ENCODE measurements around the gene PHF21B.
"Not testable (repeated sequence)": the region's sequence is repeated elsewhere in the genome, so short reads cannot be mapped to it uniquely, and the experiment has no call there.

PHF21B gene

DNA sequence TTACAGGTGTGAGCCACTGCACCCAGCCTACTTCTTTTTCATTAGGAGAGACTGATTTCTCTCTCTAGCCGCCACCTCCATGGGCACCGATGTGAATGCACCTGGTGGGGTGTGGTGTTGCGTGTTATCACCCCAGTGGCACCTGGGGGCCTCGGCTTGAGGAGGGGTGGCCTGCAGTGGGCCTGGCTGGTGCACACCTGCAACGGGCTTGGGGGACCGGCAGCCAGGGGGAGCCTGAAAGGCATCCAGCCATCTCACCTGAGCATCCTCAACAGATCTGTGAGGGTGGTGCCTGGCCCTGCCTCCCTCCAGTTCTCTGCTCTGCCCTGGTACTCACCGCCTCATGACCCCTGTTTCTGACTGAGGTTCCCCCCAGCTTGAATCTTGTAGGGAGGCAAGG lies 148.6 kb downstream of the PHF21B start:
- DNase-seq, result no peak

DNA sequence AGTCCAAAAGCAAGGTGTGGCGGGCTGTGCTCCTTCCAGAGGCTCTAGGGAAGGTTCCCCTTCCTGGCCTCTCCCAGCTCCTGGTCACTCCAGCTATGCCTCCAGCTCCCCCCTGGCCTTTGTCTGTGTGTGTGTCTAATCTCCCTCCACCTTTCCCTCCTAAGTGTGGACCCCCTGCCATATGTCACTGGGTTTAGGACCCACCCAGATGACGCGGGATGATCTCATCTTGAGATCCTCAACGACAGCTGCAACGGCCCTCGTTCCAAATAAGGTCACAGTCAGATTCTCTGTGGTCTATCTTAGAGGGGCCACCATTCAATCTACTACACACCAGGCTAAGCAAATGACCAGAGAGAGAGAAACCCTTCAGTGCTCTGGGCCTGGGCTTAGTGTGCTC lies 149.5 kb downstream of the PHF21B start:
- DNase-seq, result no peak

DNA sequence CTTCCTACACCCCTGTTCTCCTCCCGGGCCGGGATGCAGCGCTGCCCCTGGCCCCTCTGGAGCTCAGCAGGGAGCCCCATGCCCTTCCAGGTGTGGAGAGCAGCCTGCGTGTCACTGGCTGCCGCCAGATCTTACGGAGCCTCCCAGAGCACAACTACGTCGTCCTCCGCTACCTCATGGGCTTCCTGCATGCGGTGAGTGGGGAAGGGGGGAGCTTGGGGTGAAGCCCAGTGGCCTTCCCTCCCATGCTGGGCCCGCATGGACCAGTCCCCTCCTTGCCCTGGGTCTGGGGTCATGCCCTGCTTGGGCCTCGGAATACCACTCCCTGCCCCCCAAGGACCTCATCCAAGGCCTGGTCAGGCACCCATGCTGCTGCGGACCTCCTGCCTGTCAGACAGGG lies 150.2 kb downstream of the PHF21B start:
- no peak for DNase-seq

DNA sequence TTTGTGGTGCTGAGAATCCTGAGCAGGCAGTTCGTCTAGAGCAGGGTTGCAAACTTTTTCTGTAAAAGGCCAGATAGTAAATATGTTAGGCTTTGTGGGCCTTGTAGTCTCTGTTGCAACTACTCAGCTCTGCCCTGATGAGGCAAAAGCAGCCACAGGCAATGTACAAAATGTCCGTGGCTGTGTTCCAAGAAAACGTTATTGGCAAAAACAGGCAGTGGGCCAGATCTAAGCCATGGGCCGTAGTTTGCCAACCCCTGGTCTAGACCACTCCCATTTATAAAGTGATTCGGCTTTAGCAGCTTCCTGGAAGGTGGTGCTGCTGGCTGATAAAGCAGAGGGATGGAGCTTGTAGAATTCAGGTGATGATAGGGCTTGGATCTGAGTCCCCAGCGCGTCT lies 151.0 kb downstream of the PHF21B start:
- not testable (repeated sequence) for DNase-seq

DNA sequence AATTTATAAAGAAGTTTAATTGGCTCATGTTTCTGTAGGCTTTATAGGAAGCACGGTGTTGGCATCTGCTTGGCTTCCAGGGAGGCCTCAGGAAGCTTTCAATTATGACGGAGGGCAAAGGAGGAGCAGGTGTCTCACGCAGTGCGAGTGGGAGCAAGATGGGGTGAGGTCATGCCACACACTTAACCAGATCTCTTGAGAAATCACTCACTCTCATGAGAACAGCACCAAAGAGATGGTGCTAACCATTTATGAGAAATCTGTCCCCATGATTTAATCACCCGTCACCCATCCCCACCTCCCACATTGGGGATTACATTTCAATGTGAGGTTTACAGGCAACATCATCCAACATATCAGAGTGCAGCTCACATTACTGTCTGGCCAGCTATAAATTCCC lies 153.9 kb downstream of the PHF21B start:
- DNase-seq, result no peak

DNA sequence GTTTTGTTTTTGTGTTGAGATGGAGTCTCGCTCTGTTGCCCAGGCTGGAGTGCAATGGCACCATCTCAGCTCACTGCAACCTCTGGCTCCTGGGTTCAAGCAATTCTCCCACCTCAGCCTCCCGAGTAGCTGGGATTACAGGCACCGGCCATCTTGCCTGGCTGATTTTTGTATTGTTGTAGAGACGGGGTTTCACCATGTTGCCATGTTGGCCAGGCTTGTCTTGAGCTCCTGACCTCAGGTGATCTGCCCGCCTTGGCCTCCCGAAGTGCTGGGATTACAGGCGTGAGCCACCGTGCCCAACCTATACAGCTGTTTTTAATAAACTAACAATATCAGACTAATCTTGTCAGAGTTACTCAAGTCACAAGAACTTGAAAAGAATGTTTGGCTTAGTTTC lies 155.2 kb downstream of the PHF21B start:
- DNase-seq, result not testable (repeated sequence)

DNA sequence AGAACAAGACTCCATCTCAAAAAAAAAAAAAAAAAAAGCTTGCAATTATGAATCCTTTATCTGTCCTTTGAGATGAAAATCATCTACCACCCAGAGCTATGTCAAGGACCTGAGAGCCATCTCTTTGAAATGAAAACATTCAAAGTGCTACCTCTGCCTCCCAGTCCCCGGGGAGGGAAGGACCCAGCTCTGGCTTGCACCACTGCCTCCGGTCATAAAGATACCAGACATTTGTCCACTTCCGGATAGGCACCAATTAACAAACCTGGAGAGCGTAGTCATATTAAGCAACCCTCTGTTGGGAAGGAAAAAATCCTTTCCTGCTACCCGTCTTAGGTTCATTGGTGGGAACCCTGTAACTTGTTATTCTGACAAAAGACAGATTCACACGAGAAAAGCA lies 158.9 kb downstream of the PHF21B start:
- DNase-seq, result no peak

DNA sequence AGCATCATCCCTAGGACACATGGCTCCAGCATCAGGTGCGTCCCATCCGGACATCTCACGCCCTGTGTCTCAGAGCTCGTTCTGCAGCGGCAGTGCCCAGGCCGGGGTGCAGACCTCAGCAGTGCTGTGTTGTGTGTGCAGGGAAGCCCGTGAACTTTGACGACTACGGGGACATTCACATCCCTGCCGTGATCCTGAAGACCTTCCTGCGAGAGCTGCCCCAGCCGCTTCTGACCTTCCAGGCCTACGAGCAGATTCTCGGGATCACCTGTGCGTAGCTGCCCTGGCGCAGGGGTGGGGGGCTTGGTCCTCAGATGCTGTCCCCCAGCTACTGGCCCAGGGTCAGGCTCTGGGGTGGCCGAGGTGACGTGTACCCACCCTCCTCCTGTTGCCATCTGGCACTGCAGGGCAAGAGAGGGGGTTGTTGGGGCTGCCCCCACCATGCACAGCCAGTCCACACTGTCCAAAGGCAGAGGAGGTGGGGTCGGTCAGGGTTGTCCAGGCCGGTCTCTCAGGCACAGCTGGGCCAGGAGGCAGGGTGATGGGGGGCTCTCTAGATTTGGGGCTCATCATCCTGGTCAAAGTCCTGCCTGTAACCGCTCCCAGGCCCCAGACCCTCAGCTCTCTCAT lies 160.9 kb downstream of the PHF21B start:
- DNase-seq, result no peak

DNA sequence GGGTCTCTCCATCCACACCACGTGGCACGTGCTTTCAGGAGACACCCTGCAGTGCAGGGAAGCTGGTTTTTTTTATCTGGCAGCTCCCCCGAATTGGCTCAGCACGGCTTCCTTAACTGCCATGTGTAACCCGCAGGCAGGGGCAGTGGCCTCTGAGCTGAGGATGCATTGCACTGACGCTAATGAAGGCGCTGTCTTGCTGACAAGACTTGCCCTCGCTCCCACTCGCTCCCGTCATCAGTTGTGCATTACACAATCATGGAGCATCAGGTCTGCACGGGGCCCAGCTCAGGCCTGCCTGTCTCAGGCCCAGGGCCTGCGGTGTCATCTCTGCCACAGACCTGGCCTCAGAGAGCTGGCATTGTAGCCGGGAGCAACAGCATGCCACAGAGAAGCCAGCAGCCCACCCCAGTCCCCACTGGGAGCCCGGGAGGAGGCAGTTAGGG lies 161.5 kb downstream of the PHF21B start:
- DNase-seq, result no peak

DNA sequence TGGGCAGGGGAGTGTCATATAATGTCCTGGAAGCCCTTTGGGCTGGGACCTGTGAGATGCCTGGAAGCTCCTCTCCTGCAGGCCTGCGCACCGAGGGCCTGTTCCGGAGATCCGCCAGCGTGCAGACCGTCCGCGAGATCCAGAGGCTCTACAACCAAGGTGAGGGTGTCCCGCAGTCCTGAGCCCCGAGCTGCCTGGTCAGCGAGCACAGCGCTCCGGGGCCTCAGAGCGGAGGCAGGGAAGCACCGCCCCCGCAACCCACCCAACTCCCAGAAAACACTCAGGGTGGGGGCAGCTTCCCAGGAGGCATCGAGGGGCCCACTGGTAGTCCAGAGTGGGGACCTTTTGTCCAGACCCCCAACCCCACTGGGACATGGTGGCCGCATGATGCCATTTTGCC lies 161.9 kb downstream of the PHF21B start:
- DNase-seq, result no peak

DNA sequence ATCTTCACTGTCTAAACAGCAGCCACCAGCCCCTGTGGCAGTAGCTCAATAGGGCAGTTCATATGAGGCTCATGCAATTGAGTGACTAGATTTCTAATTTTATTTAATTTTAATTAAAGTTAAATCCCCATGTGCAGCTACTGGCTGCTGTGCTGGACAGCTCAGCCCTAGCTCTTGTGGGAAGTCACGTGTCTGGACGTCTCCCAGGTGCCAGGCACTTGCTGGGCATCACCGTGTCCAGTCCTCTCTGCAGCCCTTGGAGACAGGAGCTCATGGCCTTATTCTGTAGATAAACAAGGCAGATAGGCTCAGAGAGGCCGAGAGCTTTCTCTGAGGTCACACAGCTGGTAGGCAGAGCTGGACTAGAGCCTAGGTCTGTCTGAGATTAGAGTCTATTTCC lies 162.4 kb downstream of the PHF21B start:
- DNase-seq, result no peak

DNA sequence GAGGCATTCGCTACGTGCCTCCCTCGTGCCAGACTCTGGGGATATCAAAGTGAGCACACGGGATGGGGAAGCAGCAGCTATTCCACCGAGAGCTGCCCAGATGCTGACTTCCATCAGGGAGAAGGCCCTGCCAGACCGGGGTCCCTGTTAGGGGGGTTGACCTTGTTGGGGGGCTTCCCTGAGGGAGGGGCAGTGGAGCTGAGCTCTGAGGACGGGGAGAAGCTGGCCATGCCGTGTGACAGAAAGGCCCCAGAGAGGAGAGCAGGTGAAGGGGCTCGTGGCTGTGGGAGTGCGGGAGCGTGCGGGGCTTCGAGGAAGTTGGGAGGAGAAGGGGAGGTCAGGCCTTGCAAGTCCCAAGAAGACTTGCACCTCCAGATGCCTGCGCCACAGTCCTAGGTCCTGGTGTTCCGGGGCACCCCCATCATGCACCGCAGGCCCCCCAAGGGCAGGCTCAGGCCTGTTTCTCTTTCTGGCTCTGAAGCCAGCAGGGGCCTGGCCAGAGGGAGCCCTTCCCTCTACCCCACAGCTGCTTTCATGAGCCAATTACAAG lies 163.0 kb downstream of the PHF21B start:
- DNase-seq, result no peak

DNA sequence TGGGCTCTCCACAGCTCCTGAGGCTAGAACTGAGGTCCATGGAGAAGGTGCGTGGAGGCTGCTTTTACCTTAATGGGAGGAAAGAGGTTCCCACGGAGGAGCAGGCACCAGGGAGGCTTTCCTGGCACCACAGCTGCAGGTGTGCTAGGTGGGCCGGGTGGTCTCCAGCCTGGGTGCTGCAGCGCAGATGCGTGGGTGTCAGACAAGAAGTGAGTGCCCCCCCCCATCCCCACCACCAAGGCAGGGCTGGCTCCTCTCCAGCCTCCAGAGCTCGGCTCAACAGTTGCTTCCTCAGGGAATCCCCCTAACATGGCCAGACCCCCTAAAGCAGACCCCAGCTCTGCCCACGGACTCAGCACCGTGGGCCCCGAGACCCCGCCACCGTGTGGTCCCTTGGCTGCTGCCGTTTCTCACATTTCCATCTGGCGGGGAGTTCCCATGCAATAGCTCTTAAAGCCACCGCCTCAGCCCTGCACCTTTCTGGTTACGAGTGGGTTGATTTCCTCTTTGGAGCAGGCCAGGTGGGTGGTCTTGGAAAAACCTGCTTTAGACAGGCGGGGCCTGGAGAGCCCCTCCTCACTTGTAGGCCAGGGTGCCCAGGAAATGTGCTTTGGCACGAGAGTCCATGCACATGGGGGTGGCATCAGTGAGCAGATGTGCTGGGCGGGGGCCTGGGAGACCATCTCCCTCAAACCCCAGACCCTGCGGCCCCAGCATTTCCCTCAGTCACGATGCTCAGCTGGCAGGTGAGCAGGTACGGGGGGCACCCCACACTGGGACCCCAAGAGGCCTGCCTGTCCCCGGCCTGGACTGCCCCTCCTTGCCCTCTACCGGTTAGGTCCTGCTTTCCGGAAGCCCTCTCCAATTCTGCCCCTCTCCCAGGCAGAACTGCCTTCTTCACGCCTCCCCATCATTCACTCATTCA lies 163.7 kb downstream of the PHF21B start:
- DNase-seq, result no peak

DNA sequence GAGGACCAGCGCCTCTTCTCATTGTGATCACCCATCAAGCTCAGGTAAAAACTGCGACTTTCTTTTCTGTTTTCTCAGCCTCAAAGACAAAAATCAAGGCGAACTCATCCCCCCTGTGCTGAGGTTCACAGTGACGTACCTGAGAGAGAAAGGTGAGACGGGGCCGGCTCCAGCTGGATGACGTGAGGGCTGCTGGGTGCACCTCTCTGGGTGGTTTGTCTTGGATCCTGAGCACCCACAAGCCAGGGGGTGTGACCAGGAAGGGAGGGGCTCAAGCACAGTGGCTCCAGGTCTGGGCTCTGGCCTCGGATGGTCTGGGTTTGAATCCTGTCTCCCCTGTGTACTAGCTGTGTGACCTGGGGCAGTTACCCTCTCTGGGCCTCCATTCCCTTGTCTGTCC lies 164.6 kb downstream of the PHF21B start:
- no peak for DNase-seq

DNA sequence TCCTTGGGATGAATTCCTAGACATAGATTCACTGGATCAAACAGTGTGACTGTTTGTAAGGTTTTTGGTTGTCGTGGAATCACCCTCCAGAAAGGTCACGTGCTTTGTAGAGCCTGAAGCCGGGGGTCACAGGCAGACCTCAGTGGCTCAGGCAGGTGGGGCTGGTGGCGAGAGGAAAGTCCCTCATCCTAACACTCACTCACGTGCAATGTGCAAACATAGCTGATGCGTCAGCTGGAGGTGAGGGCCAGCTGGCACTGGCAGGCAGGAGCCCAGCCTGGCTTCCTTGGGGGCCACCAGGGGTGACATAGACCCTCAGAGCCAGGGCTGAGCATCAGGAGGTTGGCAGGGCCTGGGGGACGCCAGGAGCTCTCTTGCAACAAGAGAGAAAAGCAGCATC lies 167.4 kb downstream of the PHF21B start:
- DNase-seq, result no peak

DNA sequence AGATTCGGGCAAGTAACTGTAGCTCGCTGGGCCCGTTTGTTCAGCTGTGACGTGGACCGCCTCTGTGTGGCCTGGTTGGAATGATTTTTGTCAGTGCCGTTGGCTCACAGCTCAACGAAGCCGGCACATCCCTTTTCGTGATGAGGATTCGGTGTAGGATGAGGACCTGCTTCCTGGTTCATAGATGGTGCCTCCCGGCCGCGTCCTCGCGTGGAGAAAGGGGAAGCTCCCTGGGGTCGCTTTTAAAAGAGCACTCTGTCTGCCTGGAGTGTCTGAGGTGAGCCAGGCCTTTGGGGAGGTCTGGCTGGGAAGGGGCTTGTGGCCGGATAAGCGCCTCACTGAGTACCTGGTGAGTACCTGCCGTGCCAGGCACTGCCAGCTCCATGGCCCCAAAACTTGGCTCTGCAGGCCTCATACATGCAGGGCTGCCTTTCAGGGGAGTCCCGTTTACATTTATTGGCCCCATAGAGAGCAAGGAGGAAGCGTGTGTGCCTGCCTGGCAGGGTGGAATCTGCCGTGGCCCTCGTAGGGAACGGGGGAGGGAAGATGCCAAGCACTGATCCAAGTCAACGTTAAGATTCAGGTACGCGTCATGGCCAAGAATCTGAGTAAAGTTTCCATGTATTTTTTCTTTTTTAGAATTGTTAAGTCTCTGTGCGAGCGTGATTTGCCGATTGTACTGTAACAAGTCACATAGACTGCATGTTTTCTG lies 169.0 kb downstream of the PHF21B start:
- DNase-seq, result no peak

DNA sequence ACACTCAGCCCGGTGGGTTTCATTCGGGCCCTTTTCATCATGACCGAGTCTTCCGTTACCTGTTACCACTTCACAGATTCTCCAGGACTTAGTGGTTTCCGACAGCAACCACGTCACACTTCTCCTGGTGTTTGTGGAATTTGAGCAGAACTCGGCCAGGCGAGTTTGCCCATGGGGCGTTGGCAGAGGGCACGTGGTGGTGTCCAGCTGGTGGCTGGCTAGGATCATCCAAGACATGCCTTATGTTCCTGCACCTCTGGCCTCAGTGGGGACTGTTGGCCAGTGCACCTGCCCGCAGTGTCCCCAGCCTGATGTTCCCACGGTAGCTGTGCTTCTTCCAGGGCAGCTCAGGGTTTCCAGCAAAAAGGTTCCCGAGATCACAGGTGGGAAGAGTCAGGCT lies 170.1 kb downstream of the PHF21B start:
- DNase-seq, result no peak

DNA sequence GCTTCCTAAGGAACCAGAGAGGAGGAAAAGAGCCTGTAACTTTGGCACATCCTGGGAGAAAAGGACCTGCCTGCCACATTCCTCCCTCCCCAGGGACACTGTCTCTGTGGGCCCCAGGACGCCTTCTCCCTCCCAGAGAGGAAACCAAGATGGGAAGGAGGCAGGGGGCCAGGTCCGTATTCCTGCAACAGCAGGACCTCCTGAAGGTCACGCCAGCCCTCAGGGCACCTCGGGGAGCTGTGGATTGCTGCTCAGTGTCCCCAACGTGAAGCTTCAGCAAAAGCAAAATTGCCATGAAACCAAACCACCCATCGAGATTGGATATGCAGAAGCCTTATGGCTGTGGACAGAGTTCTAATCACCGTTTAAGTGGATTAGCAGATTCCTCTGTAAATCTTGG lies 170.7 kb downstream of the PHF21B start:
- no peak for DNase-seq

DNA sequence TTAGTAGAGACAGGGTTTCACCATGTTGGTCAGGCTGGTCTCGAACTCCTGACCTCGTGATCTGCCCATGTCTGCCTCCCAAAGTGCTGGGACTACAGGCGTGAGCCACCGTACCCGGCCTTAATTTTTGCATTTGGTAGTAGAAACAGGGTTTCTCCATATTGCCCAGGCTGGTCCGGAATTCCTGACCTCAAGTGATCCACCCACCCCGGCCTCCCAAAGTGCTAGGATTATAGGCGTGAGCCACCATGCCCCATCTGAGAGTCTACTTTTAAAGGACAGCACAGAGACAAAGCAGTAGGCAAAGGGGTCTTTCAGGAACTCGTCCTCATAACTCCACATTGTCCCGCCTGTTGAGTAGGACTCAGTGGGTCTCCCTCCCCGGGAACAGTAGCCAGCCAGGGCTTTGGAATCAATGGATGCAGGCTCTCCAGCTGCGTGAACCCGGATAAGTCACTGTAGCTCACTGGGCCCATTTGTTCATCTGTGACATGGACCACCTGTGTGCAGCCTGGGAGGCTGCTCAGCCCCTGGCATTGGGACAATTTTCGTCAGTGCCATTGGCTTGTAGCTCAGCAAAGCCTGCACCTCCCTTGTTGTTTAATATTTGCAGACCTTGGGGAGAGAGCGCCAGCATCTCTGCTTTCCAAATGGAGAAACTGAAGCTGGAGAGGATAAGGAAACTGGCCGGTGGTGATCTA lies 171.3 kb downstream of the PHF21B start:
- DNase-seq, result no peak

DNA sequence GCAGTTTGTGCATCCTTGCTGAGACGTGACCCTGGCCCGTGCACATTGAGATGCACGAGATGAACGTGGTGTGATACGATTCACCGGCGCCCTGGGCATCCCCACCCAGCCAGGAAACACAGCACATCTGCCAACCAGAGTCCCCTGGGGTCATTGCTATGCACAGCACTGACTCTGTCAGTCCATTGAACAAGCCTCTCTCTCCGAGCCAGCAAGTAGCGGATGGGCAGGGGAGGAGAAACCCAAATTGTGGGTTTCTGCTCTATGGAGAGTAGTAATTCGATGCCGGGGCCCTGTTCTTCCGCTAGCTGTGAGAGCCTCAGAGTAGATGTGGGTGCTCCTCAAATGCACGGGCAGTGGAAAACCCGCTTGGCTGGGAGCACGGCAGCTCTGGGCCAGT lies 172.3 kb downstream of the PHF21B start:
- DNase-seq, result no peak

DNA sequence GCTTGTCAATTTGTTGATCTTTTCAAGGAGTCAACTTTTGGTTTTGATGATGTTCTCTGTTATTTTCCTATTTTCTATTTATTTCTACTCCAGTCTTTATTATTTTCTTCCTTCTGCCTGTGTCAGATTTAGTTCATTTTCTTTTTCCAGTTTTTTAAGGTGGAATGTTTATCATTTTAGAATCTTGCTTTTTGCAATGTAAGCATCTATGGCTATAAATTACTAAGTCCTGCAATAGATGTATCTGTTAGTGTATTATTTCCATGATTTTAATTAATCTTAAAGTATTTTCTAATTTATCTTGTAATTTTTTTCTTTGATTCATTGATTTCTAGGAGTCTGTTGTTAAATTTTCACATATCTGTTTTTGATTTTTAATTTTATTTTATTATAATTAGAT lies 175.7 kb downstream of the PHF21B start:
- DNase-seq, result no peak

DNA sequence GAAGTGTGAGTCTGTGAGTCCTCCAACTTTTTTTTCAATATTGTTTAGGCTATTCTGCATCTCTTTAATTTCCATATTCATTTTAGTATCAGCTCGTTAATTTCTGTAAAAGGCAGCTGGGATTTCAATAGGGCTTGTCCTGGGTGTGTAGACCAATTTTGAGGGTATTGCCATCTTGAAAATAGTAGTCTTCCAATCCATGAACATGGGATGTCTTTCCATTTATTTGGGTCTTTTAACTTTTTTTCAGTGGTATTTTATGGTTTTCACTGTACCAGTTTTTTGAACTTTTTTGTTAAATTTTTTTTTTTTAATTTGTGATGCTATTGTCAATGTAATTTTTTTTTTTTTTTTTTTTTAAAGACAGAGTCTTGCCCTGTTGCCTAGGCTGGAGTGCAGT lies 177.9 kb downstream of the PHF21B start:
- DNase-seq, result no peak
